GM12891 (cell line): Measurements from ENCODE around the gene STAC2.

Source experiments
- DNase-seq: peaks from one replicate; pipeline ENCODE4 v3.0.0; 2011; ENCODE audit warnings: low spot score; ENCODE audit not compliant: insufficient read length
- FAIRE-seq: peaks from 2 replicates; lab custom pipeline; 2011; peaks lifted over from hg19 to GRCh38; lab: Jason Lieb, UNC
- PAX5 ChIP-seq: IDR thresholded peaks from 2 replicates; pipeline ENCODE4 v1.6.1; 2011; ENCODE audit warnings: low read length, moderate library complexity, mild to moderate bottlenecking; ENCODE audit not compliant: insufficient read depth, severe bottlenecking
- POLR2A ChIP-seq: IDR thresholded peaks from 2 replicates; pipeline ENCODE4 v1.6.1; 2011; ENCODE audit warnings: low read depth, low read length, control low read depth
- POLR2AphosphoS5 ChIP-seq: IDR thresholded peaks from 2 replicates; pipeline ENCODE4 v1.6.1; 2011; ENCODE audit warnings: low read depth, low read length, control low read depth
- POU2F2 ChIP-seq: IDR thresholded peaks from 2 replicates; pipeline ENCODE4 v1.6.1; 2011; ENCODE audit warnings: low read depth, mild to moderate bottlenecking, control low read depth, low read length, moderate library complexity
- SPI1 ChIP-seq: IDR thresholded peaks from 2 replicates; pipeline ENCODE4 v1.6.1; 2011; ENCODE audit warnings: low read depth, low read length, control low read depth
- TAF1 ChIP-seq: IDR thresholded peaks from 2 replicates; pipeline ENCODE4 v1.6.1; 2011; ENCODE audit warnings: low read depth, low read length, control low read depth

STAC2 gene

GRCh38 chr17:39223907-39224777, 1.6 kb downstream of the STAC2 start:
- DNase-seq (no peak), FAIRE-seq (no peak)
- no peak for TF ChIP-seq POLR2A
- TF ChIP-seq POU2F2, result no peak
- no peak for TF ChIP-seq SPI1
- TF ChIP-seq PAX5, result no peak
- no peak for TF ChIP-seq POLR2AphosphoS5
- no peak for TF ChIP-seq TAF1

- no peak for FAIRE-seq
- TF ChIP-seq PAX5, result no peak
- TF ChIP-seq POU2F2, result no peak
- TF ChIP-seq POLR2A, result no peak
- TF ChIP-seq TAF1, result no peak
- TF ChIP-seq POLR2AphosphoS5, result no peak
- TF ChIP-seq SPI1, result no peak
- no peak for DNase-seq
These were observed 2.6 kb downstream of the STAC2 start for GRCh38 chr17:39222866-39223834.

- DNase-seq (no peak), FAIRE-seq (no peak)
- no peak for TF ChIP-seq SPI1
- no peak for TF ChIP-seq POU2F2
- no peak for TF ChIP-seq POLR2A
- TF ChIP-seq PAX5, result no peak
- TF ChIP-seq TAF1, result no peak
- TF ChIP-seq POLR2AphosphoS5, result no peak
These were observed 3.6 kb downstream of the STAC2 start for GRCh38 chr17:39222151-39222550.

- TF ChIP-seq SPI1 (no peak), POU2F2 (no peak), PAX5 (no peak)
- FAIRE-seq (no peak), DNase-seq (no peak)
These were observed 4.2 kb downstream of the STAC2 start for GRCh38 chr17:39221572-39221971.

GRCh38 chr17:39219647-39220154, 6.0 kb downstream of the STAC2 start:
- no peak for FAIRE-seq
- no peak for DNase-seq
- TF ChIP-seq PAX5 (no peak), TAF1 (no peak), POLR2AphosphoS5 (no peak), POLR2A (no peak), SPI1 (no peak), POU2F2 (no peak)

DNA sequence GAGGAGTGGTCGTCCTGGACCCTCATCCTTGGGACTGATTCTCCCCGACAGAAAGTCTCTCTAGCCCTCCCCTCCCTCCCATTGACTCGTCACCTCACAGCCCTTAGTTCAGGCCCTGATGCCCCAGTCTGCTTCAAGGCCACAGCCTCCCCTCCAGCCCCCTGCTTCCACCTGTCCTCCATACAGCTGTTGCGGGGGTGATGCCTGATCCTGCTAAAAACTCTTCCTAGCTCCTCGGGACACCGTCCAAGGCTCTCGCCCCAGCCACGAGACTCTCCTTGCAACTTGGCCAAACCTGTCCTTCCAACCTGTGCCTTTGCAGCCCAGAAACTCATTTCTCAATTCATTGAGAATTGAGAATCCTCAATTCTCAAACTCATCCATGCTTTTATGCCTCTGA, 6.8 kb downstream of the STAC2 start:
- FAIRE-seq, result no peak
- DNase-seq, result no peak
- TF ChIP-seq PAX5 (no peak), TAF1 (no peak), POLR2A (no peak), SPI1 (no peak), POLR2AphosphoS5 (no peak), POU2F2 (no peak)

DNA sequence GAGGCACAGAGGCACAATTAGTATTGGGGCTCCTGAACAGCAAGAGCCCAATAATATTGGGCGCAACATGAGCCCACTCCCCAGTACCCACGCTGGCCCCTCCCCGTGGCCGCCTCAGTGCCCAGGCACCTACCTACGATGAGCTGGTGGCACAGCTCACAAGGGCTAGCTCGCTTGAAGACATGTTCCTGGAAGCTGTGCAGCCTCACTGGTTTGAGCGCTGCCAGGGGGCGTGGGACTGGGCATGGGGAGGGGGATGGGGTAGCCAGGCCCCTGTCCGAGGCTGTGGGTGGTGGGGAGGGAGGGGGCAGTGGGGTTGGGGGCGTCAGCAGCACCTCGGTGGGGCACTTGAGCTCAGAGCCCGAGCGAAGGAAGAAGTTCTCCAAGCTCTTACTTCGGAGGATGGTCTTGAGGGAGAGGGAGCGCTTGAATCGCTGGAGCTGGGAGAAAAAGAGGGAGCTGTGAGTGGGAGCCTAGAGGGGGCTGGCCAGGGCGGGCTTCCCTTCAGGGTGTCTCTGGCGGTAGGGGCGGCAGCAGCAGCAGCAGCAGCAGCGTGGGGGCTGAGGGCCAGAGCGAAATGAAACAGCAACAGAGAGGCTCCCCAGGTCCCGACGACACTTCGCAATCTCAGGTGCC, 7.9 kb downstream of the STAC2 start:
- FAIRE-seq, result no peak
- TF ChIP-seq PAX5, result no peak
- TF ChIP-seq SPI1, result no peak
- TF ChIP-seq POLR2A, result no peak
- no peak for TF ChIP-seq POLR2AphosphoS5
- no peak for TF ChIP-seq POU2F2
- no peak for TF ChIP-seq TAF1
- DNase-seq, result no peak

GRCh38 chr17:39213852-39214251, 11.9 kb downstream of the STAC2 start:
- DNase-seq, result no peak
- TF ChIP-seq POLR2AphosphoS5, result no peak
- TF ChIP-seq PAX5, result no peak
- no peak for TF ChIP-seq TAF1
- no peak for TF ChIP-seq SPI1
- no peak for FAIRE-seq
